ENCODE results near the gene KCNAB1.

KCNAB1 gene

GRCh38 chr3:156576051-156576450, 455.7 kb downstream of the KCNAB1 start:
- no peak for DNase-seq (ENCODE audit: low read depth)
- TF ChIP-seq CTCF (IDR thresholded peaks at IDR 0.05; ENCODE audit: insufficient read depth, low read depth, low read length, missing control alignments): no peak
- no peak overlapping the region for H3K4me3 ChIP-seq (ENCODE audit: low read length)

- no peak overlapping the region for H3K4me3 ChIP-seq (ENCODE audit: low read length)
- no peak for DNase-seq (ENCODE audit: low read depth)
- TF ChIP-seq CTCF (IDR thresholded peaks at IDR 0.05; ENCODE audit: insufficient read depth, low read depth, low read length, missing control alignments): no peak
These were observed 456.4 kb downstream of the KCNAB1 start for GRCh38 chr3:156576651-156577348.

GRCh38 chr3:156577736-156578135, 457.4 kb downstream of the KCNAB1 start:
- no peak for TF ChIP-seq CTCF (IDR thresholded peaks at IDR 0.05; ENCODE audit: insufficient read depth, low read depth, low read length, missing control alignments)
- H3K4me3 ChIP-seq (ENCODE audit: low read length): no peak overlapping the region
- DNase-seq (ENCODE audit: low read depth): peak; percentile 82

- H3K4me3 ChIP-seq (ENCODE audit: low read length): no peak overlapping the region
- TF ChIP-seq CTCF (IDR thresholded peaks at IDR 0.05; ENCODE audit: insufficient read depth, low read depth, low read length, missing control alignments): no peak
- peak; percentile 81 for DNase-seq (ENCODE audit: low read depth)
These were observed 459.1 kb downstream of the KCNAB1 start for GRCh38 chr3:156579427-156579851.

- no peak for DNase-seq (ENCODE audit: low read depth)
- no peak for TF ChIP-seq CTCF (IDR thresholded peaks at IDR 0.05; ENCODE audit: insufficient read depth, low read depth, low read length, missing control alignments)
These were observed 460.7 kb downstream of the KCNAB1 start for GRCh38 chr3:156581033-156581432.

GRCh38 chr3:156581954-156582353, 461.6 kb downstream of the KCNAB1 start:
- no peak for TF ChIP-seq CTCF (IDR thresholded peaks at IDR 0.05; ENCODE audit: insufficient read depth, low read depth, low read length, missing control alignments)

More at GRCh38 chr3:156581033-156581432, 460.7 kb downstream of the KCNAB1 start:
- H3K4me3 ChIP-seq (ENCODE audit: low read length): no peak overlapping the region

More at GRCh38 chr3:156581954-156582353, 461.6 kb downstream of the KCNAB1 start:
- DNase-seq (ENCODE audit: low read depth): no peak
- no peak overlapping the region for H3K4me3 ChIP-seq (ENCODE audit: low read length)
